Activated CD4-positive, CD25-positive, alpha-beta regulatory T cell (primary cell): ENCODE measurements around the gene SRGAP2B.
"Not testable (repeated sequence)": the region's sequence is repeated elsewhere in the genome, so short reads cannot be mapped to it uniquely, and the experiment has no call there.

Source experiments
- DNase-seq, 4 experiments: peaks; one replicate each; lab custom pipeline; 2025; lab: John Stamatoyannopoulos, UW

SRGAP2B gene

DNA sequence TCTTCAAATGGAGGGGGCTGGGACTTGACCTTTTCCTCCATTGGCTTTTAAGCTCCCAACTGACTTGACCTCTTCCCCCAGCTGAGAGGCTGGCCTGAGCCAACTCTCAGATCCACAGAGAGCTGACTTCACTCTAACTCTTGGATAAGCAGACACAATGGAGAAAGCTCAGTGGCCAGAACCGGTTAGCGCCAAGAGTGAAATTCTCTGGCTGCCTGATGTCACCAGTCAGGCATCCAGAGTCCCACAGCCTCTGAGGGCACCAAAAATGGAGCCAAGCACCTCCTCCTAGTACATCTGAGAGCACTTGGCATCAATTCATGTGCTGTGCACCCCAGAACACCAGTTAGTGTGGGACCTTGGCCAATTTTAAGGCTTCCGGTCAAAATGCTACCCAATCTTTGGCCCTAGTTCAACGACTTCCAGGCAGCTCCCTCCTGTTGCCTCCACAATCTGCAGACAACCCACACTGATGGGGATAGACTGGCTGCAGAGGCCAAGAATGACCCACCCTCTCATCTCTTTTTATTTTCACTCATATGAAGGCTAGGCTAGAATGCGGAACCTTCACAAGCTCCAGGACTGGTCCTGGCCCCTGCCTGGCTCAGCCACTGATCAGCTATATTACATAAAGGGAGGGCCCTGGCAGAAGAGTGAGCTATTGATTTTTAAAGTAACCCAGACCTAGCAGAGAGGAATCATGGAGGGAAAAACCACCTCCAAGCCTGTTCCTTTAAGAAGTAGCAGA, 200.5 kb downstream of the SRGAP2B start:
- DNase-seq, result not testable (repeated sequence)

DNA sequence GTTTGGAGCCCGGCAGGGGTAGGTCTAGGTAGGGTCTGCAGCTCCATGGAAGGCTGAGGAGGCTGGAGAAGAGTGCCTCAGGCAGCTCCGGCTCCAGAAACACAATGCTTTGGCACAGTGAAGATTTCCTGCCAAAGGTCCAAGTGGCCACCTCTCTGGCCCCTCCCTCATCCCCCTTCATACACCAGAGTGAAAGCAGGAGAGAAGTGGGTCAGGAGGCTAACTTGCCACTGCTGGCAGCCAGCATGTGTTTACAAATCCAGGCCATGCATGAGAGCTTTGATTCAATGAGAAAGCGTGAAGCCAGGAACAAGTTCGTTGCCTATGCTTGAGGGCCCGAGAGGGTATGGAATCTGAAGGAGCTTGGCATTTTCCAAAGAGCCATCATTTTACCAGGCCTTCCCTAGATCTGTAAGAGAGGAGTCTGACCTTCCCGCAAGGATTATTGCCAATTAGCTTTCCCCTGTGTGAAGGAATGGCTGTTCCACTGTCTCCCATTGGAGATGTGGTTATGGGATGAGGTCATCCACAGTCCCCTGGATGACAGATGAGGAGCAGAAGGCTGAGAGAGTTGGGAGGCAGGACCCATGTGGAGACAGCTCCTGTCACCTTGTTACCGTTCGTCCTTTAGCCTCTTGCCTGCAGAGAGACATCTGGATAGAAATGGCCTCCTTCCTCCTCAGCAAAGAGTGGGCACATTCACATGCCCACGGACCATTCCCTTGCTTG, 201.3 kb downstream of the SRGAP2B start:
- not testable (repeated sequence) for DNase-seq

DNA sequence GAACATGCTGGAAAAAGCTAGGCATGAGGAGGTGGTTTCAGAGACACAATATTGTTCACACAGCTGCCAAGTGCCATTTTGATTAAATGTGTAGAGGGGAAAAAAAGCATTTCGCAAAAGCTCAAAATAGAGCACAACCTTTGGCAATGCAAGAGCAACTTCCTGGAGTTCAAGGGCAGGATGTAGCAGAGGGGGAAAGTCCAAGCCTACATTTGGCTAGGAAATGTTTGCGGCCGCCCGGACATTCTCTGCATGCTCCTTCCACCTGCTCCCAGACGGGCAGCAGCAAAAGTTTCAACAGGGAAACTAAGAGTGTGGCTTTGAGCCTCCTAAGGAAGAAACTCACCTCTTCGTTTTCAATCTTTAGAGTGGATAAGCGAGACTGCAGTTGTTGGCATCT, 202.1 kb downstream of the SRGAP2B start:
- DNase-seq, result not testable (repeated sequence)

DNA sequence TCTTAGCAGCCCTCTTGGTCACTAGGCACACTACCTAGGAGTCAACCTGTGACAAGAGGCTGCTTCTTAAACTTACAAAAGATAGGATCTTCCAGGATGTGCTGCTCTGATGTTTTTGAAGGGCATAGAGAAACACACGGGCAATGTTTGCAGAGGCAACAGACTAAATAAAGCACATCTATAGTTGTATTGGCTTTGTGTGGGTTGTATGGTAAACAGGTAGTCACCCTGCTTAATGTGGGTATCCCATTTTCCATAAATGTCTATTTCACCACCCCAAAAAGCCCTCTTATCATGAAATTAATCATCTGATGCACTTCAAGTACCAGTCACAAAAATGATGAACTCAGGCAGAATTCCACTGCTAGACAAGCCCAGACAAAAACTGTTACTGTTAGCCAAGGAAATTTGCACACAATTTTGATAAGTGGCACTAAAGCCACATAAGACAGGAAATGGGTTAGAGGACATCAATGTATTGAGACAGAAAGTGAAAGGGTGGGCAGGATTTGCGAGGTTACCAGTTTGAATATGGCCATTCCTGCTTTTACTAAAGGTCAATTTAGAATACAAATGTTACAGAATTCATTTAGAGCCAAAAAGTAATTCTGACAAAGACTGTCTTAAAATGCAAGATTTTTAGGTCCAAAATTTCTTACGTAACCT, 205.5 kb downstream of the SRGAP2B start:
- DNase-seq, result not testable (repeated sequence)

DNA sequence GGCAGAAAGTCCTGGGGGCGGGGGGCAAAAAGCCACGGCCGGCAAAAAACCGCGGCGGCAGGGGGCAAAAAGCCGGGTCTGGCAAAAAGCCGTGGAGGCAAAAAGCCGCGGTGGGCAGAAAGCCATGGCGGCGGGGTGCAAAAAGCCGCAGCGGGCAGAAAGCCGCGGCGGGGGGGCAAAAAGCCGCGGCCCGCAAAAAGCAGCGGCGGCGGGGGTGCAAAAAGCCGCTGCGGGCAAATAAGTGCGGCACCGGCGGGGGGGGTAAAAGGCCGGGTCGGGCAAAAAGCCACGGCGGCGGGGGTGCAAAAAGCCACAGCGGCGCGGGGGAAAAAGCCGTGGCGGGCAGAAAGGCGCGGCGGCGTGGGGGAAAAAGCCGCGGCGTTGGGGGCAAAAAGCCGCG, 212.1 kb downstream of the SRGAP2B start:
- not testable (repeated sequence) for DNase-seq

DNA sequence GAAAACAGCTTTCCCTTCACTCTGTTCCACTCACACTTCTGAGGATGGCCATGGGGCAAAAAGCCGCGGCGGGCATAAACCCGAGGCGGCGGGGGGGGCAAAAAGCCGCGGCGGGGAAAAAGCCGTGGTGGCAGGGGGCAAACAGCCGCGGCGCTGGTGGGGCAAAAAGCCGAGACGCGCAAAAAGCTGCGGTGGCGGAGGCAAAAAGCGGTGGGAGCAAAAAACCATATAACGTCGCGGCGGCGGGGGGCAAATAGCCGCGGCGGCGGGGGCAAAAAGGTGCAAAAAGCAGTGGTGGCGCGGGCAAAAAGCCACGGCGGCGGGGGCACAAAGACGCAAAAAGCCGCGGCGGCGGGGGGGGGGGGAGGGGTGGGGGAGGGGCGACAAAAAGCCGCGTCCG, 212.8 kb downstream of the SRGAP2B start:
- DNase-seq, result not testable (repeated sequence)

DNA sequence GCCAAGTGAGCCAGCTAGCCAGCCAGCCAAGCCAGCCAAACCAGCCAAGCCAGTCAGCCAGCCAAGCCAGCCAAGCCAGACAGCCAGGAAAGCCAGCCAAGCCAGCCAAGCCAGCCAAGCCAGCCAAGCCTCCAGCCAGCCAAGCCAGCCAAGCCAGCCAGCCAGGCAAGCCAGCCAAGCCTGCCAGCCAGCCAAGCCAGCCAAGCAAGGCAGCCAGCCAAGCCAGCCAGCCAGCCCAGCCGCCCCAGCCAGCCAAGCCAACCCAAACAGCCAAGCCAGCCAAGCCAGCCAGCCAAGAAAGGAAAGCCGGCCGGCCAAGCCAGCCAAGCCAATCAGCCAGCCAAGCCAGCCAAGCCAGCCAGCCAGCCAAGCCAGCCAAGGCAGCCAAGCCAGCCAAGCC, 236.5 kb downstream of the SRGAP2B start:
- DNase-seq, result not testable (repeated sequence)
